ENCODE results near the gene MRPL38. TPM values are rescaled to one million over a fixed set of nuclear protein-coding genes. Genes with fewer than 3 reads are reported as not detected.
"Not testable (repeated sequence)": the region's sequence is repeated elsewhere in the genome, so short reads cannot be mapped to it uniquely, and the experiment has no call there.

Gene MRPL38
- total RNA-seq, 1 donor from 2014 or later, result 77.8 TPM

DNA sequence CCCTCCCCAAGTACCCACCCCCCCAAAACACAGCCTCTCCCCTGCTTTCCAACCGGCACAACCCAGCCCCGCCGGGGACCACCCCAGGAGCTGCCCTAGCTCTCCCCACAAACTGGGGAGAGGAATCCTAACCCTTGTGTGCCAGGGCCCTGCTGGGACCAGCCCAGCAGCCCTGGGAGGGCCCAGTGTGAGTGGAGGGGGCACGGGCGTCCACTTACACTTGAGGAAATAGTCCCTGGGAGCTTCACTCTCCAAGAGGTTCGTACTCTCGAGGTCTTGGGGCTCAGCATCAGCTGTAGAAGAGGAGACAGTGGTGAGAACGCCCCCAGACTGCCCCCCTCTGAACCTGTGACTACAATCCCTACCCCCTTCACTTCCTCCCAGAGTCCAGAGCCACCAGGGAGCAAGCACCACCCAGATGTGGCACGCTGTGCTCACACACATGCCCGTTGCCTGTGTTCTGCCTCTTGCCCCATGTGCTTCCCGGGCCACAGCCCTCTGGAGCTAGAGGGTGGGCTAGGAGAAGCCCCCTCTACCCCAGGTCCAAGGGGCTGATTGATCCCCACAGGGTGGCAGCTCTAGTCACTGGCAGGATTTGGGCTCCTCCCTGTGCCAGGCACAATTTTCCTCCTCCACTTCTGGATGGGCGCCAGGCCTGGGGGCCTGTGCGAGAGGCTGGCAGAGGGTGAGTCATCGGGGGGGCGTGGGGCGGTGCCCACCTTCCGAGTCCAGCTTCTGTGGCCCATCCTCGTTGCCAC is 29.3 kb downstream of the MRPL38 start:
- H3K27me3 Mint-ChIP-seq (ENCODE audit: low read depth), result peaks cover 49% of the 10 kb centered on the region
- DNase-seq (ENCODE audit: low spot score in 2 of 2, unreplicated experiment in 2 of 2), result no peak
- no peak overlapping the region for H3K27ac Mint-ChIP-seq
- H3K36me3 Mint-ChIP-seq, result no peaks in the 10 kb centered on the region
- no peaks in the 10 kb centered on the region for H3K9me3 Mint-ChIP-seq
- peaks cover 16% of the 10 kb centered on the region for H3K4me1 Mint-ChIP-seq
- TF ChIP-seq, protein P1, sequence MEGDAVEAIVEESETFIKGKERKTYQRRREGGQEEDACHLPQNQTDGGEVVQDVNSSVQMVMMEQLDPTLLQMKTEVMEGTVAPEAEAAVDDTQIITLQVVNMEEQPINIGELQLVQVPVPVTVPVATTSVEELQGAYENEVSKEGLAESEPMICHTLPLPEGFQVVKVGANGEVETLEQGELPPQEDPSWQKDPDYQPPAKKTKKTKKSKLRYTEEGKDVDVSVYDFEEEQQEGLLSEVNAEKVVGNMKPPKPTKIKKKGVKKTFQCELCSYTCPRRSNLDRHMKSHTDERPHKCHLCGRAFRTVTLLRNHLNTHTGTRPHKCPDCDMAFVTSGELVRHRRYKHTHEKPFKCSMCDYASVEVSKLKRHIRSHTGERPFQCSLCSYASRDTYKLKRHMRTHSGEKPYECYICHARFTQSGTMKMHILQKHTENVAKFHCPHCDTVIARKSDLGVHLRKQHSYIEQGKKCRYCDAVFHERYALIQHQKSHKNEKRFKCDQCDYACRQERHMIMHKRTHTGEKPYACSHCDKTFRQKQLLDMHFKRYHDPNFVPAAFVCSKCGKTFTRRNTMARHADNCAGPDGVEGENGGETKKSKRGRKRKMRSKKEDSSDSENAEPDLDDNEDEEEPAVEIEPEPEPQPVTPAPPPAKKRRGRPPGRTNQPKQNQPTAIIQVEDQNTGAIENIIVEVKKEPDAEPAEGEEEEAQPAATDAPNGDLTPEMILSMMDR (IDR thresholded peaks at IDR 0.05; ENCODE audit: unreplicated experiment), result no peak
- no peak overlapping the region for H3K4me3 Mint-ChIP-seq

DNA sequence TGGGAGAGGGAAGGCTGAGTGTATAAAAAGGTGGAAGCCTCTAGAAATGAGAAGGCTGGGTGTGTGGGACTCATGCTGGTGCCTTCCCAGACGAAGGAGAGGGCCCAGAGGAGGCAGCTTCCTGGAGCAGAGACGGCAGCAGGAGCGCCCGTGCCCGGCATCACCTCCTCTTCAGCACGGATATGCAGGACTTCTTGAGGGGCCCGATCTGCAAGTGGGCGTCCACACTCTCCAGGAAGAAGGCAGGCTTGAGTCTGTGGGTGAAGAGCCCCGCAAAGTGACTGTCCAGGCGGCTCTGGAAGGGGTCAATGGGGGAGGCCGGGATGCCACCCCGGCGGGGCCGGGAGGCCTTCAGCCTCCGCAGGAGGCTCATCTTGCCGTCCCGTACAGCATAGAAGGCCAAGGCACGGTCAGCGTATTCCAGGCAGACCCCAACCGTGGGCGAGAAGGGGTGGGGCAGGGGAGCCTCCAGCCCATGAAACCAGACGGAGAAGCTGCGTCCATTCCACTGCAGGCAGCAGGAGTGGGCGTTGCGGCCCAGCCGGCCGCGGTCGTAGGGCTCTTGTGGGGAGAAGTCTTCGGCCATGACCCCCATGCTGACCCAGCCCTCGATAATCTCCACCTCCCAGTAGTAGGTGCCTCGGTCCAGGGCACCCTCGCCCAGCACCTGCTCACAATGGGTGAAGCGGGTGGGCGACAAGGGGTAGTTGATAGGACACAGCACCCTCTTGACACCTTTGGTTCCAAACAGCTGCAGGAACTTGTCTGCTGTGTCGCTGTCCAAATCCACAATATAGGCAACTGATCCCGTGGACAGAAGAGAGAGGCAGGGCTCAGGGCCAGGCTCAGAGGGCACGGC is 30.1 kb downstream of the MRPL38 start:
- no peak for DNase-seq (ENCODE audit: low spot score in 2 of 2, unreplicated experiment in 2 of 2)
- Mint-ChIP-seq H3K4me3 (no peak overlapping the region), H3K27me3 (ENCODE audit: low read depth) (peaks cover 41% of the 10 kb centered on the region), H3K27ac (no peak overlapping the region), H3K36me3 (no peaks in the 10 kb centered on the region), H3K9me3 (no peaks in the 10 kb centered on the region), H3K4me1 (peaks cover 16% of the 10 kb centered on the region)
- TF ChIP-seq, protein P1 (IDR thresholded peaks at IDR 0.05; ENCODE audit: unreplicated experiment), result no peak

DNA sequence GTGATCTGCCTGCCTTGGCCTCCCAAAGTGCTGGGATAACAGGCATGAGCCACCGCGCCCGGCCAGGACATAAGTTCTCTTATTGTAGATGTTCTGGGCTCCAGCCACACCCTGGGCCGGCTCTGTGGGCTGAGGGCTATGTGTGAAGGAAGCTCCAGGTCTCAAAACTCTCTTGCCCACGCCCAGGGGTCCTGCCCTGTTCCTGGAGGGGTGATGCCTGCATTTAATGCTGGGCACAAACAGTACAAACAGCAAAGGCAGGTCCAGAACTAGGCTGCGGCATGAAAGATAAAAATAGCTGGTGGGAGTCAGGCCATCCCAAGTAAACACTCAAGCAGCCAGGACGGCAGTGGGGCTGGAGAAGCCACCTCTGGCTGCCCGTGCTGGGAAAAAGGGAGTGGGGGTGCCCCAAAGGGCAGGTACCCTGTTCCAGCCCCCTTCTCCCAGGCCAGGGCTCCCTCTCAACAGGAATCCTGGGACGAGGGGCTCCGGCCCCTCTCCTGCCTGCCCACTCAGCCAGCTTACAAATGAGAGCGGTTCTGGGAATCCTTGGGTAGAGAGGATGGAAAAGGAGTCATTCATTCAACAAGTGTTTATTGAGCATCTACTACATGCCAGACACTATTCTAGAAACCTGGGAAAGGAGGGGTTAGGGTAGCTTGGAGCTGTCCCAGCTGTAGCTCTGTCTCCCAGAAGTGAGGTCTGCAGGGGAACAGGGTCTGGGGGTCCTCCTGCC is 30.9 kb downstream of the MRPL38 start:
- peaks cover 15% of the 10 kb centered on the region for H3K4me1 Mint-ChIP-seq

DNA sequence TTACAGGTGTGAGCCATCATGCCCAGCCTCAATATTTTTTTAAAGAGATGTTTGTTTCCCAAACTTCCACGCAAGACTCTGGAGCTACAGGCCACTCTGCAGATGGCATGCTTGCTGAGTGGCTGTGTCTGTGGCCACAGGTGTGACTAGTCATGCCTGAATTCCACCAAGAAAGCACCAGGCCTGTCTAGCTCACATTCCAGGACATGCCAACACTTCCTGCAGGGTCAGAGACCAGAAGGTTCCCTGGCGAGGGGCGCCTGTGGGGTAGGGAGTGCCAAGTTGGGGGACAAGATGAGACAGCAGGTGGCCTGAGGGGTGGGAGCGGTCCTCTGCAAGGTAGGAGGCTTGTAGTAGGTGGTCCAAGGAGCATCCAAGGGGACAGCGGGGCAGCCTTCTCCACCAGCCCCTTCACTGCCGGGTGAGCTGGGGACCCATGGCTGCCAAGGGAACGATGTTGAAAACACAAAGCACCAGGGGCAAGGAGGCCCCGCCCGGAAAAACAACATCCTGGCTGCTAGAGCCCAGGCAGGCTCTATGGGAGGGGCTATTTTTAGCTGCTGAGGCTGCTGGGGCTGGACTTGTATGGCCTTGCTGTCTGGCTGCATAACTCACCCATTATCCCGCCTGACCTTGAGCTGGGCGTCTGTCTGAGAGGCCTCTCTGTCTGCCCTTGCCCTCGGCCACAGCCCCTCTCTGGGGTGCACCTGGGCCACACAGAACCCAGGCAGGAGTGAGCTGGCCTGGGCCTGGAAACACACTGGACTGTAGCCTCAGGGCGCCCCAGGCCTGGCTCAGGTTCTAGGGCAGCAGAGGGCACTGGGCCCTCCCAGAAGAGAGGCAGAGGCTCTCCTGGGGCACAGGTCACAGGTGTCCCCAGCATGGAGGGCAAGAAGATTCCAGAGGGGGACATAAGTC is 32.0 kb downstream of the MRPL38 start:
- Mint-ChIP-seq H3K36me3 (no peaks in the 10 kb centered on the region), H3K4me1 (peaks cover 11% of the 10 kb centered on the region), H3K27ac (no peak overlapping the region), H3K9me3 (no peaks in the 10 kb centered on the region), H3K27me3 (ENCODE audit: low read depth) (peaks cover 30% of the 10 kb centered on the region), H3K4me3 (no peak overlapping the region)
- no peak for DNase-seq (ENCODE audit: low spot score in 2 of 2, unreplicated experiment in 2 of 2)
- TF ChIP-seq, protein P1 (IDR thresholded peaks at IDR 0.05; ENCODE audit: unreplicated experiment), result no peak

More for the DNA sequence above, 30.9 kb downstream of the MRPL38 start:
- TF ChIP-seq, protein P1 (IDR thresholded peaks at IDR 0.05; ENCODE audit: unreplicated experiment), result no peak
- Mint-ChIP-seq H3K9me3 (no peaks in the 10 kb centered on the region), H3K27me3 (ENCODE audit: low read depth) (peaks cover 34% of the 10 kb centered on the region), H3K36me3 (no peaks in the 10 kb centered on the region), H3K27ac (no peak overlapping the region), H3K4me3 (no peak overlapping the region)
- no peak for DNase-seq (ENCODE audit: low spot score in 2 of 2, unreplicated experiment in 2 of 2)

DNA sequence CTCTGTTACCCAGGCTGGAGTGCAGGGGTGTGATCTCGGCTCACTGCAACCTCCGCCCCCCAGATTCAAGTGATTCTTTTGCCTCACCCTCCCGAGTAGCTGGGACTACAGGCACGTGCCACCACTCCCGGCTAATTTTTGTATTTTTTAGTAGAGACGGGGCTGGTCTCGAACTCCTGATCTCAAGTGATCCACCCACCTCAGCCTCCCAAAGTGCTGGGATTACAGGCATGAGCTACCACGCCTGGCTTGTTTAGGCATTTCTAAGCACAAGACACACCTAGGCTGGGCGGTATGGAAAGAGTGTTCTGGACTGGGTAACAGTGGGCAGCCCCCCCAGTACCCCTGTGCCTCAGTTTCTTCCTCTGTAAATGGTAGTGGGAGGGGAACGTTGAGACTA is 34.5 kb downstream of the MRPL38 start:
- DNase-seq (ENCODE audit: low spot score in 2 of 2, unreplicated experiment in 2 of 2); H3K4me1 Mint-ChIP-seq; H3K27me3 Mint-ChIP-seq (ENCODE audit: low read depth); H3K27ac Mint-ChIP-seq; H3K36me3 Mint-ChIP-seq; H3K9me3 Mint-ChIP-seq; H3K4me3 Mint-ChIP-seq: not testable (repeated sequence)

All from mesothelial cell of epicardium (in vitro differentiated cells).